Astrocyte of the cerebellum (primary cell): ENCODE results near the gene CDK3.

Source experiments
- DNase-seq: peaks from one replicate; pipeline ENCODE4 v3.0.0-alpha.2; 2011; ENCODE audit warnings: low read depth
- H3K4me3 ChIP-seq: 2 replicates; pipeline ENCODE4 v1.5.1; 2011; ENCODE audit warnings: mild to moderate bottlenecking, low read depth, low read length, moderate library complexity
- CTCF ChIP-seq: IDR thresholded peaks from 2 replicates; pipeline ENCODE4 v1.5.1; 2012; ENCODE audit warnings: low read length, low read depth, moderate library complexity, mild to moderate bottlenecking; ENCODE audit errors: missing control alignments
- in situ Hi-C: cut with HindIII; loops from 2 replicates; pipeline ENCODE4 v1.10.0; 2017; ENCODE audit warnings: low sequenced_read_pairs

Gene CDK3

GRCh38 chr17:76008208-76008607, 7.6 kb downstream of the CDK3 start:
- no peak overlapping the region for H3K4me3 ChIP-seq
- TF ChIP-seq CTCF, result no peak
- in situ Hi-C loops, result no loop called here
- DNase-seq, result no peak

GRCh38 chr17:76008630-76009425, 8.2 kb downstream of the CDK3 start:
- H3K4me3 ChIP-seq, result no peak overlapping the region
- DNase-seq, result no peak
- in situ Hi-C loops, result no loop called here
- no peak for TF ChIP-seq CTCF

- in situ Hi-C loops, result no loop called here
- no peak for TF ChIP-seq CTCF
- no peak for DNase-seq
- H3K4me3 ChIP-seq, result no peak overlapping the region
These were observed 8.8 kb downstream of the CDK3 start for GRCh38 chr17:76009447-76009846.

- DNase-seq, result no peak
- in situ Hi-C loops, result no loop called here
- H3K4me3 ChIP-seq, result no peak overlapping the region
- no peak for TF ChIP-seq CTCF
These were observed 9.5 kb downstream of the CDK3 start for GRCh38 chr17:76009969-76010661.

- DNase-seq, result no peak
- in situ Hi-C loops, result no loop called here
- TF ChIP-seq CTCF, result no peak
- H3K4me3 ChIP-seq, result no peak overlapping the region
These were observed 11.3 kb downstream of the CDK3 start for GRCh38 chr17:76011951-76012350.

GRCh38 chr17:76013377-76013932, 12.8 kb downstream of the CDK3 start:
- no peak for TF ChIP-seq CTCF
- no peak for DNase-seq
- in situ Hi-C loops, result no loop called here
- H3K4me3 ChIP-seq, result no peak overlapping the region
